GM19025 (cell line): ENCODE results near the gene GPSM1.

Experiments
- ATAC-seq: cut with Tn5 transposase; IDR thresholded peaks from one replicate; pipeline ENCODE4 v1.9.1; 2021; ENCODE audit warnings: mild to moderate bottlenecking, low read depth, moderate library complexity; ENCODE audit not compliant: unreplicated experiment

Gene GPSM1

DNA sequence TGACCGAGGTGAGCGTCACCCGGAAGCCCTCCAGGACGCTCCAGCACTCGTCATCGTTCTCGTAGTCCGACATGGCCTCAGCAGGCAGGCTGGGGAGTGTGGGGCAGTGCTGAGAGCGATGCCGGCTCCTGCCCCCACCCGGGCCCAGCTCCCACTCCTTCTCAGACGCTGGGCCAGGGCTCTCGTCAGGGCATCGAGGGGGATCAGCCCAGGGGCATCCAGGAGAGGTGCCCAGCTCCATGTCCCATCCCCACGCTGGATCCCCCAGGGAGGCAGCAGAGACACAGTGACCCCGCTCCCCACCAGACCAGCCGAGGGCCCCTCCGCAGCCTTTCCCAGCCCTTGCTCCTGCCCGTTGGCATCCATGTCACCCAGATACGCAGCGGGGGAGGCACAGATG lies 44.7 kb downstream of the GPSM1 start:
- no peak for ATAC-seq

DNA sequence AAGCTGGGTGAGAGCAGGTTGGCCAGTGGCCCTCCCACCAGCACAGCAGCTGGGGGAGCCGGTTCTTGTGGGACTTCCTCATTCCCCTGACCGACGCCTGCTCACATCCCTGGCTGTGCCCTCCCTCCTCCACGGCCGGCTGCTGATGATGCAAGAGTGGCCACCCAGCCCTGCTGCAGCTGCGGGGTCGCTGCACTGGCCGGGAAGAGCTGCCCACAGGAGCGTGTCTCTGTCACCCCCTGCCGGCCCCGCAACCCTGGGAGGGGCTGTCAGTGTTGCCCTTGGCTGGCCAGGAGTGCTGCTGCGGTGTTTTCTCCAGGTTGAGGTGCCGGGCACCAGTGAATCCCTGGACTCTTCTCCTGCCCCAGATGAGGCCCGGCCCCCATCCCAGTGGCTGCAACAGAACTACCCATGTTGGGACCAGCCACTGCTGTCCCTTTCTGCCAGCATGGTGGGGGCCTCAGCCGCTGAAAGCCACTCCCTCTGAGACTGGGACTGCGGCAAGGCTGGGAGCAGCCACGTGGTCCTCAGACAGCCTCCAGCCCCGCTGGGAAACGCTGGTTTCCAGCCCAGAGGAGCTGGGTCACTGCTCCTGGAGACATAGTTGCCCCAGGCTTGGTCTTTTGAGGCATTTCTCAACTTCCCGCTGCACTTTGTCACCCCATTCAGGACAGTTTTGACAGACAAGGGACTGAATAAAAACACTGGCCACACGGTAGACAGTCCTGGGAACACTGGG lies 45.4 kb downstream of the GPSM1 start:
- ATAC-seq = no peak

DNA sequence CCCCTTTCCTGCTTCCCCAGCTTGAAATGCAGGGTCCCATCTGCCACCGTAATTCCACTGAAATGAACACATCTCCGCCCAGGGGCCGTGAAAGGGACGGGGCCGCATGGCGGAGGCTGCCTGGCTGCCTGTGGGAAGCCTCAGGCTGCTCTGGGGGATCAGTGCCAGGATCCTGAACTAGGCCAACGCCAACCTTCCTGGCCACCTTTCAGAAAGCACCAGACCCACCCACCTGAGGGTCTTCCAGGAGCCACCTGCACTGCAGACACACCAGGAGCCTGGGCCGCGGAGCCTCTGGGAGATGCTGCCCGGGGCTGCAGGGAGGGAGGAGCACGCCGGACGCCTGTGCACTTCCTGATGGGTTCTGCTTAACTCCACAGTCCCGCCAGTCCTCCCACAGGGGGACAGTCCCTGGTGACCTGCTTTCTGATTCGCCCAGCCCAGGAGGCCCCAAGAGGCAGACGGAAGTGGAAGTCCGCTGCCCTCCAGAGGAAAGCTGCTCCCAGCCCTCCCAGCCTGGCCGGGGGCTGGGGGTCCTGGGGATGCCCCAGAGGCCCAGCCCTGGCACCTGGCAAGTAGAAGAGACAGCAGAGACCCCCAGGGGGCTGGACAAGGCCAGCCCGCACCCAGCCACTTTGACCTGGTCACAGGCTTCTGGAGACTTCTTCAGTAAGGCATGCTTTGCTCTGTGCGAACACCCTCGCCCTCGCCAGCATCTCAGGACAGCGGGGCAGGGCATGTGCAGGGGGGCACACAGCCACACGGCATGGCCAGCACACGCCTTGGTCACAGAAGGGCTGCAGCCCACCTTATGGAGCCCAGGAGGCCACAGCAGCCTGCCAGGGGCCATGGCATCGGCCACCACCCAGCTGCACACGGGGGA lies 46.2 kb downstream of the GPSM1 start, which contains the start of gene CARD9:
Gene CARD9, minus strand, starts transcription at position 370 of the 883 bp plus-strand sequence. CDS start 1,591 bp downstream, outside the sequence.
- no peak for ATAC-seq

DNA sequence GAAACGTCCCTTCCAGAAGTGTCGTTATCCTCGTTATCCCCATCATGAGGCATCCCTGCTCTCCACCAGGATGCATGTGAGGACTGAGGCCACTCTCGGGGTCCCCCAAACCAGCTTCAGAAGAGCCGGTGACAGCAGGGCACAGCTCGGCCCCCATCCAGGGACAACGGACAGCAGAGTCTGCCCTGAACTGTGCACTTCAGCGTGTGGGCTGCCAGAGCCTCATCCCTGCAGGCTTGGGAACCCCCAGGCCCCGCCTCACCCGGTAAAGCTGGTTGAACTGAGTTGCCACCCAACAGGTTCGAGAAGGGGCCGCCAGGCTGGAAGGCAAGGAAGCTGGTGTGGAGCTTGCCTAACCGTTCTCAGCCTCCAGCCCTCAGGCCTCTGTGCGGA lies 46.8 kb downstream of the GPSM1 start:
- ATAC-seq = no peak

DNA sequence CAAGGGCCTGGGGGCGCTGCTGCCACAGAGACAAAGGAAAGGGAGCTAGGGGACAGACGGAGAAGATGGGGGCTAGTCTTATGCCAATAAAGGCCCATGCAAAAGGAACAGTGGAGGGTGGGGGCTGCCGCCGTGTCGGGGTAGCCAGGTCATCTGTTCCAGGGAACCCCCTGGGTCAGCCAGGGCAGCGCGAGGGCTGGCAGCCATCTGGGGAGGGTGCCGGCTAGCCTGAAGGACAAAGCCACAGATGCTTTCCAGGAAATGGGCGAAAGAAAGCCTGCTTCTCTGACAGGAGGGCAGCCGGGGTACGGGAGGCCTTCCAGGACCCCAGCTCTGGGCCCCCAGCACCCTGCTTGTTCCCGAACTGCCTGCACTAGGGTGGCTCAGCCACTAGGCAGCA lies 47.8 kb downstream of the GPSM1 start:
- ATAC-seq = no peak

DNA sequence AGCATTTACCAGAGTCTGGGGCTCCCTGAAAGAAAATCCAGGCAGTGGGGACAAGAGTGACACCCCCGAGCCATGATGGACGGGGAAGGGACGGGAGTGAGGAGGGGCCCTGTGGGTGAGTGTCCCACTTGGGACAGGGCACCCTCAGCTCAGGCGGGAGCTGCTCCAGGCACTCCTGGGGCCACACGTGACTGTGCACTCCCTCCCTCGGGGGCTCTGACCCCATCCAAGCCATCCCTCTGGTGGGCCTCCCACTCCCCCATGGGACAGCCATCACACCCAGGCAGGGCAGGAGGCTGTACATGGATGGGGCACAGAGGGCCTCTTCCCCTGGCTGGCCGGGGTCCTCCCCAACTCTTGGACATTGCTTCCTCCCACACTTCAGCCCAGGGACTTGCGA lies 49.1 kb downstream of the GPSM1 start:
- no peak for ATAC-seq

DNA sequence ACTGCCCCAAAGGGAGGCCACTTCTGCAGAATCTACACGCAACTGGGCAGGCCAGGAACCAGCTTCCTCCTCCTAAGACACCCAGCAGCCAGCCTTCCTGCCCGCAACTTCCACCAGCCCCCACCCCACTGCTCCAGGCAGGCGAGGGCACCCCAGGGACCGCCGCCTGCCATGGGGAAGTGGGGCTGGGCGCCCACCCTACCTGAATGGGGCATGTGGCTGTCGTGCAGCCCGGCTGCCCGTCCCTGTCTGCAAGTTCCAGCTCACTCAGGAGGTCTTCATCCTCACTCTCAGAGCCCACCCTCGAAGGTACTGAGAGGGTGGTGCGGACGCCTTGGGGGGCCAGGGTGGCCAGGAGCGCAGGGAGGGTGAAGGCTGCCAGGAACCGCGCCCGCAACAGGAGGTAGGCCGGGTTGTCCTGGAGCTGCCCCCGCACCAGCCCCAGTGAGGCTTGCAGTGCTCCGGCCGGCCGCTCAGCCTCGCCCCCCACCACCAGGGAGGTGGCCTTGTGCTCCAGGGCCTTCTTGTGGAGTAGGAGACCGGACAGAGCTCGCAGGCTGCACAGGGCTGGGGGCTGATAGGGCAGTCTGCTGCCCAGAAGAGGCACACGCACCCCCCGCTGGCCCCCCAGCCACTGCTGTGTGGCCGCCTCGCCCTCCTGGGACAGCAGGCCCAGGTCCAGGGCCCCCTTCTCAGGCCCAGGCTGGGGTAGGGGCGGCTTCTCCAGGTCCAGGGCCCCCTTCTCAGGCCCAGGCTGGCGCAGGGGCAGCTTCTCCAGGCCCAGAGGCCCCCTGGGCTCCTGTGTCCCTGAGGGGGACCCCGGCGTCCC lies 50.2 kb downstream of the GPSM1 start:
- ATAC-seq = no peak

DNA sequence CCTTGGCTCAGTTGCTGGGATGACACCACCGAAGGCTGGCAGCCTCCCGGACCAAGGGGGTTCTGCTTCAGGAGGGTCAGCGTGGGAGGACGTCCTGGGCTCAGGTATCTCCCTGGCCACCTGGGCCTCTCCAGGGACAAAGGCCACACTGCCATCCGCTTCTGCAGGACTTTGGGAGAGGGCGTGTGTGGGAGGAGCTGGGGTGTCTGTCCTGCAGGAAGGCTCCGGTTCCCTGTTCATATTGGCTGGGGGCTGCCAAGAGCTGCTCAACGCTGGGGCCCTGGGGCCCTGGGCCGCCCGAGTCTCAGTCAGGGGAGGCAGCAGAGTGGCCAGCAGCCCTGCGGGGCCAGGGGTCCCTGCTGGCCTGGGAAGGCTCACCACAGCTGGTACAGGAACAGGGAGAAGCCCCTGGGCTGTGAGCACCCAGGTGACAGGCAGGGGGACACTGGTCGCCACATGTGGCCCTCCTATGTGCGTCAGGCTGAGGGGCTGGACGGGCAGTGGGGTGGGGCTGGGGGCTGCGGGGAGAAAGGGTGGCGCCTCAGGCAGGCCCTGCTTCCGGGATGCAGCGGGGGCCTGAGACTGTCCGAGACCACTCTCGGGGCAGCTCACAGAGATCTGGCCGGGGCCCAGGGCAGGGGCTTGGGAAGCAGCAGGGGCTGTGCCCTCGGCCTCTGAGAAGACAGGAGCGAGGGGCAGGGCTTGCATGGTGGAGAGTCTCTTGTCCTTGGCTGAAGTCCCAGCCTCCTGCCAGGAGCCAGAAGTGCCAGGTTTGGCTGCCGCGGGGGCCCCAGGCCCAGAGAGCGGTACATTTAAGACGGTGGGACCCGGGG lies 51.0 kb downstream of the GPSM1 start:
- ATAC-seq = no peak

DNA sequence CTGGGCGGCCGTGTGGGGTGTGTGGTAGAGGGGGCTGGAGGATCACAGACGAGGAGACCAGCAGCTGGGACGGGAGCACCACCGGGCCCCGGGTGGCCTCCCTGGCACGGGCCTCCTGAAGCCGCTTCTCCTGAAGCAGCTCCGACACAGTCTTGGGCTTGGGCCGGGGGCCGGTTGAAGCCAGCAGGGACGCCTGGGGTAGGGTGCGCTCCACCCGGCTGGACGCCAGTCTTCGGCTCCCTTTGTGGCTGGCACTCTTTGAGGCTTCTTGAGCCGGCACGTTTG lies 51.6 kb downstream of the GPSM1 start:
- no peak for ATAC-seq

DNA sequence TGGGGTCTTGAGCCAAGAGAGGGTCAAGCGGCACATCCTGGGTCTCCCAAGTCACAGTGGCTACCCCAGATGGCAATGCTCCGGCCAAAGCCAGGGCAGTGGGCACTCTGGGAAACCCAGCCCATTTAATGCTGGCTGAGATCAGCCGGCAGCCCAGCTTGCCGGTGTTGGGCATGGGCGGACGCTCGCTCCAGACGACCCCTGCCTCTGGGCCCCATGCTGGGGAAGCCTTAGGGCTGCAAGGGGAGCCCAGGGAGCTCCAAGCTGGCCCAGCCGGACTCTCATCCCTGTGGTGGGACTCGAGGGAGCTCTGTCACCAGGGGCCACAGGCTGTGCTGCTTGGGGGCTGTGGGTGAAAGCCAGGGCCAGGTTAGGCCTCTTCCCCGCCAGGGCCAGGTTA lies 52.1 kb downstream of the GPSM1 start:
- ATAC-seq = no peak

DNA sequence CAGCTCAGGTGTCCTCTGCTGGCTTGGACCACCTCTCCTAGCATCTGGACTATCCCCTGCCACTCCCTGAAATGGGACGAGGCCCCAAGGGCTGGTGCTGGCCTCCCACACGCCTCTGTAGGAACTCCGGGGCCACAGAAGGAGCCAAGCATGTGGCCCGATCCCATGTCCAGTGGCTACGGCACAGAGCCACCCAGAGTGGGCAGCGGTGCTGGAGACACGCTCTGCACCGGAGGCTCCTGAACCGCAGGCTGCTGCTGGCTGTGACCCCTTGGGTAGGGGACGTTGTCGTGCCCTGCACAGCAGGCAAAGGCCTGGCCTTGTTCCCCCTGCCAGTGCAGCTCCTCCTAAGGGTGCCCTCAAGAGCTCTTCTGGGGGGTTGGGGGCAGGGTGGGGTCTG lies 52.6 kb downstream of the GPSM1 start:
- ATAC-seq = no peak

DNA sequence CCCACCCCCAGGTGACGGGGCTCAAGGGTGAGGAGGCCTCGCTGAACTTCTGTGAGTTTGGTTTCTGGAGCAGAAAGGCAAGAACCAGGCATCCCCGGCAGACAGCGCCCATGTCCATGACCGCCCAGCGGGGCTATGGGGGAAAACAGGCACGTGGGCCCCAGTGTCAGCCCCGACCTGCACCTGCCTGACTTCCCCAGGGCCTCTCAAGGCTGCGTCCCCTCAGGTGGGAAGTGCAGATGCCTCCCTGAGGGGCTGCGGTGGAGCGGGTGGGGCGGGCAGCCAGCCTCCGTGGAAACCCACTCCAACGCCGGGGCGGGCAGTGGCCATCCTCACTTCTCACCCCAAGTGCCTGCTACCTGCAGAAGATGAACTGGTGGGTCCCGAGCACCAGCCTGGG lies 53.0 kb downstream of the GPSM1 start:
- no peak for ATAC-seq

DNA sequence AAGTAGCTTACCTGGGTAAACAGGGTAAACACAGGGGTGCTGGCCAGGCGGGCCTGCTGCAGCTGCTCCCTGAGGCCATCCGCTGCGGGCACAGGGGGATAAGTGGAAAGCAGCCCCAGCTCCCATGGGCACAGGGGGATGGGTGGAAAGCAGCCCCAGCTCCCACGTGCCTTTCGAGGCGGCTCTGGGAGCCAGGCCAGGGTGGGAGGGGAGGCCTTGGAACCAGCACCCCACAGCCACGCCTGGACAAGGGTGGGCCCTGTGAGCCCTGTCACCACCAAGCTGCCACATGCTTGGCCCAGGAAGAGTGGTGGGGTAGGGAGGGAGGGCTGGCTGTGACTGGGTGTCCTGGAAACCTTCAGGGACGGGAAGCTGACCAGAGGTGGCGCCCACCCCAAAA lies 54.0 kb downstream of the GPSM1 start:
- no peak for ATAC-seq

DNA sequence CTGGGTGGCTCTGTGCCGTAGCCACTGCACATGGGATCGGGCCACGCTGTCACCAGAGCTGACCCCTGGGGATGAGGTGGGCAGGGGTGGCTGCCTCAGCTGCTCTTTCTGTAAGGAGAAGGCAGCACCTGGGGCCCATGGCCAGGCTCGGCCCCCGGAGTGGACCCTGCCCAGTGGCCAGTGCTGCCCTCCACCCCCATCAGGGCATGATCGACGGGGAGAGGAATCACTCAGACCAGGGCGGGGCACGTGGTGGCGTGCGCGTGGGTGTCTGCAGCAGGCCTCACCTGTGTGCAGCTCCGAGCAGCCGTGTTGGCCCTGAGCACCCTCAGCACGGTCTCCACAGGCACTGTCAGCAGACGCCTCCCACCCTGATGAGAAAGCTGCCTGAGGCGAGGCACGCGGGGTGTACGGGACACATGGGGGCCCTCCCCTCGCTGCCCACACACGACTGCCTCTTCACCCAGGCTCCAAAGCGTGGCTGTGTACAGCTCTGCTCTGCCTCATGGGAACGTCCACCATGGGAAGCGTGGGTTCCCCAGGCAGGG lies 54.7 kb downstream of the GPSM1 start:
- no peak for ATAC-seq

DNA sequence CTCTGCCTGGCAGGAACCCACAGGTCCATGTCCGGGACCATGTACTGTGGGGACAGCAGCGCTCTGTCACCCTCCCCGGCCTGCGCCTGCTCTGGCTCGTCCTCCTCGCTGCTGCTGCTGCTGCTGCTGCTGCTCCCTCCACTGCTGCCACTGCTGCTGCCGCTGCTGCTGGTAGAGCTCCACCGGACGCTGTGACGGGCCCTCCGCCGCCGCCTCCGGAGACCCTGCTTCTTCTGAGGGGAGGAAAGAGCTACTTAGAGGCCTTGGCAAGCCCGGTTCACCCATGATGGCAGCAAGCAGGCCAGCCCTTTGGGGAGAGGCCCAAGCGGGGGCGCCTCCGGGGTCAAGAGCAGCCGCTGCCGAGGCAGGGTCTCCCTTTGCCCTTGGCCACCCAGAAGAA lies 56.1 kb downstream of the GPSM1 start:
- no peak for ATAC-seq

DNA sequence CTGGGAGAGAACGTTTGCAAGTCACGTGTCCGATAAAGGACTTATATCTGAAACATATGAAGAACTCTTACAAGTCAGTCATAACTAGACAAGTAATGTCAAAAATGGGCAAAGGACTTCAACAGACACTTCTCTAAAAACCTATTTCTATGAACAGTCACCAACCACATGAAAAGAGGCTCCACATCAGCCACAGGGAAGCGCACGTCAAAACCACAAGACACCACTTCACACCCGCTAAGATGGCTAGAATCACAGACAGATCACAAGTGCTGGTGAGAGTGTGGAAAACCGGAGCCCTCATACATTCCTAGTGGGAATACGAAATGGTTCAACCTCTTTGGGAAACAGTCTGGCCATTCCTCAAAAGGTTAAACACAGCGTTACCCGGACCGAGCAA lies 57.7 kb downstream of the GPSM1 start:
- no peak for ATAC-seq

DNA sequence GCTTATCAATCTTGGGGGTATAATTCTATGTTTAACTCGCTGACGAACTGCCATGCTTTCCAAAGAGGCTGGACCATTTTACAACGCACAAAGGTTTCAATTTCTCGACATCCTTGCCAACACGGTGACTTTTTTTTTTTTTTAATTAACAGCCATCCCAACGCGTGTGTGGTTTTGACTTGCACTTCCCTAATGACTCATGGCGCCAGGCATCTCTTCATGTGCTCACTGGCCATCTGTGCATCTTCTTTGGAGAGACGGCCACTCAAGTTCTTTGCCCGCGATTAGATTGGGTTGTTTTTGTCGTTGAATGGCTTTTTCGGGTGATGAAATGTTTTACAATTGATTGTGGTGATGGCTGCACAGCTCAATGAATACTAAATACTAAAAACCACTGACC lies 58.7 kb downstream of the GPSM1 start:
- ATAC-seq = no peak

DNA sequence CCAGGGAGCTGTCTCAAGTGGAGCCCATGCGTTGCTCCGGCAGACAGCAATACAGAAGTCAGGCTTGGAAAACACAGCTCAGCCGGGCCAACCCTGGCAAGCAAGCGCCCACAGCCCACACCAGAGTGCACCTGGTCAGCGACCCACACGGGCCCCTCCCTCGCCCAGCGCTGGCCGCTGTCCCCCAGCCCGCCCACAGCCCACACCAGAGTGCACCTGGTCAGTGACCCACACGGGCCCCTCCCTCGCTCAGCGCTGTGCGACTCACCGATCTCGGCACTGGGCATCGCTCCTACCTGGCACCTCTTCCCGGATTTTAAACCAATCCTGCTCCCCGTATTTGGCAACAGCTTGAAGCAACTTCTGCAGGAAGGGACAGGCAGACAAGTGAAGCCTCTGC lies 59.9 kb downstream of the GPSM1 start:
- no peak for ATAC-seq

DNA sequence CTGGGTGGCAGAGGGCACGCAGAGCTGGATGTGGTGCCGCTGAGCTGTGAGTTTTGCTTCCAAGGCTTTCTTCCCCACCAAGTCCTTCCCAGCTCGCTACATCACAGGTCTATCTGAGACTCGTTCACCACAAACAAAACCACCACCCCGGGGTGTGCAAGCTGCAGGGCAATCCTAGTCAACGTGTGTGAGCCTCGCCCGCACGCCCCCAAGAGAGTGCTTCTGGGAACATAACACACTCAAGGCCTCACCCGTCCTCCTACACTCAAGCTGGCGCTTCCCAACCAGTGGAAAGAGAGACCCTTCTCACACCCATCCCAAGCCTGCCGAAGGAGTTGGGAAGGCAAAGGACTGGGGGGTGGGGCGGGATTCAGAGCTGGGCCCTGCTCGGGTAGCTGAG lies 62.1 kb downstream of the GPSM1 start:
- no peak for ATAC-seq
